ENCODE results near the gene TRANK1. TPM values are rescaled to one million over a fixed set of nuclear protein-coding genes. Genes with fewer than 3 reads are reported as not detected.

The TRANK1 gene
- total RNA-seq (10 to 100 TPM; 39.2 to 44.8 TPM), total RNA-seq (3.6 to 743 (median 215) reads per million in 172 experiments)
- 51.3 TPM for polyA plus RNA-seq (2013, experiment 1 of 2)
- polyA plus RNA-seq (2013, experiment 2 of 2) = 51.1 TPM

GRCh38 chr3:36944641-36945270, at the start of gene TRANK1:
Gene TRANK1 (minus strand): TSS chr3:36945054. CDS start chr3:36944809, 245 bp downstream.
- H3K4me1 ChIP-seq (ENCODE audit: insufficient read depth, low read length) = peaks cover 22% of the 10 kb centered on the region
- intact Hi-C loops (cut with DNase I, micrococcal nuclease) = loop anchor here (1.0 to 5.0 kb wide), 4 partner anchors 14 to 46 kb away; no protein-coding TSS in a partner anchor
- ATAC-seq (ENCODE audit: poor library complexity) = peak; percentile 89
- Mint-ChIP-seq H3K4me3 (peak within 1 kb of the TSS; percentile 95), H3K27me3 (no peaks in the 10 kb centered on the region), H3K27ac (peak within 1 kb of the TSS; percentile 85), H3K36me3 (ENCODE audit: low read depth) (no peaks in the 10 kb centered on the region), H3K9me3 (peaks cover 6% of the 10 kb centered on the region), H3K4me1 (ENCODE audit: low read depth) (peaks cover 21% of the 10 kb centered on the region)
- H3K27me3 ChIP-seq (ENCODE audit: control insufficient read depth in 1 of 2, insufficient read depth in 2 of 2, low read length in 2 of 2) = no peaks in the 10 kb centered on the region
- CTCF ChIA-PET = interaction anchor here (1.4 to 3.5 kb wide), 3 partner anchors 14 to 76 kb away, joined by 6 to 19 read pairs (median 8); no protein-coding TSS in a partner anchor
- TF ChIP-seq CTCF (IDR thresholded peaks at IDR 0.05) = no peak
- H3K36me3 ChIP-seq (ENCODE audit: insufficient read depth, low read length) = no peaks in the 10 kb centered on the region
- peak; percentile 62 to 94 (median 76) for DNase-seq
- H3K27ac ChIP-seq (ENCODE audit: low read depth in 1 of 2, low read length in 2 of 2) = peak within 1 kb of the TSS in 1 of 2 donors; percentile 61
- POLR2A ChIA-PET = interaction anchor here (0.7 to 3.3 kb wide), 17 partner anchors 10 to 76 kb away, joined by 3 to 67 read pairs (median 7); partner anchors contain the start of genes EPM2AIP1 and MLH1
- H3K4me3 ChIP-seq (ENCODE audit: low read length) = peak within 1 kb of the TSS; percentile 79
- peaks cover 0 to 11% of the 10 kb centered on the region in 2 experiments for H3K9me3 ChIP-seq (ENCODE audit: control insufficient read depth in 1 of 2, insufficient read depth in 1 of 2, low read length in 2 of 2)

DNA sequence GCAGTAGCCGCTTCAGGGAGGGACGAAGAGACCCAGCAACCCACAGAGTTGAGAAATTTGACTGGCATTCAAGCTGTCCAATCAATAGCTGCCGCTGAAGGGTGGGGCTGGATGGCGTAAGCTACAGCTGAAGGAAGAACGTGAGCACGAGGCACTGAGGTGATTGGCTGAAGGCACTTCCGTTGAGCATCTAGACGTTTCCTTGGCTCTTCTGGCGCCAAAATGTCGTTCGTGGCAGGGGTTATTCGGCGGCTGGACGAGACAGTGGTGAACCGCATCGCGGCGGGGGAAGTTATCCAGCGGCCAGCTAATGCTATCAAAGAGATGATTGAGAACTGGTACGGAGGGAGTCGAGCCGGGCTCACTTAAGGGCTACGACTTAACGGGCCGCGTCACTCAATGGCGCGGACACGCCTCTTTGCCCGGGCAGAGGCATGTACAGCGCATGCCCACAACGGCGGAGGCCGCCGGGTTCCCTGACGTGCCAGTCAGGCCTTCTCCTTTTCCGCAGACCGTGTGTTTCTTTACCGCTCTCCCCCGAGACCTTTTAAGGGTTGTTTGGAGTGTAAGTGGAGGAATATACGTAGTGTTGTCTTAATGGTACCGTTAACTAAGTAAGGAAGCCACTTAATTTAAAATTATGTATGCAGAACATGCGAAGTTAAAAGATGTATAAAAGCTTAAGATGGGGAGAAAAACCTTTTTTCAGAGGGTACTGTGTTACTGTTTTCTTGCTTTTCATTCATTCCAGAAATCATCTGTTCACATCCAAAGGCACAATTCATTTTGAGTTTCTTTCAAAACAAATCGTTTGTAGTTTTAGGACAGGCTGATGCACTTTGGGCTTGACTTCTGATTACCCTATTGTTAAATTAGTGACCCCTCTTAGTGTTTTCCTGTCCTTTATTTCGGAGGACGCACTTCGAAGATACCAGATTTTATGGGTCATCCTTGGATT, 48.8 kb upstream of the TRANK1 start, which contains the start of gene MLH1:
MLH1 (plus strand) TSS at position 193 of the 958 bp plus-strand sequence; CDS start at position 223, 30 bp downstream.
- Histone ChIP-seq H3K27me3 (ENCODE audit: control insufficient read depth in 1 of 2, insufficient read depth in 2 of 2, low read length in 2 of 2) (no peaks in the 10 kb centered on the region), H3K9me3 (ENCODE audit: control insufficient read depth in 1 of 2, insufficient read depth in 1 of 2, low read length in 2 of 2) (no peaks in the 10 kb centered on the region), H3K36me3 (ENCODE audit: insufficient read depth, low read length) (peaks cover 31% of the 10 kb centered on the region), H3K4me3 (ENCODE audit: low read length) (peak within 1 kb of the TSS; percentile 71), H3K27ac (ENCODE audit: low read depth in 1 of 2, low read length in 2 of 2) (peak within 1 kb of the TSS; percentile 98 to 99), H3K4me1 (ENCODE audit: insufficient read depth, low read length) (peaks cover 34% of the 10 kb centered on the region)
- ChIA-PET POLR2A (interaction anchor here (0.6 to 4.0 kb wide), 32 partner anchors 8 to 1528 kb away, joined by 3 to 67 read pairs (median 4); partner anchors contain the start of genes DLEC1, OXSR1 and TRANK1), CTCF (interaction anchor here (0.8 to 4.5 kb wide), 6 partner anchors 24 to 125 kb away, joined by 3 to 20 read pairs (median 5); no protein-coding TSS in a partner anchor)
- no peaks in the 10 kb centered on the region for H3K9me3 Mint-ChIP-seq
- no peak for TF ChIP-seq CTCF (IDR thresholded peaks at IDR 0.05)
- H3K4me1 Mint-ChIP-seq (ENCODE audit: low read depth) = peaks cover 34% of the 10 kb centered on the region
- peaks cover 45% of the 10 kb centered on the region for H3K36me3 Mint-ChIP-seq (ENCODE audit: low read depth)
- H3K27ac Mint-ChIP-seq = no peak within 1 kb of the TSS
- intact Hi-C loops (cut with DNase I, micrococcal nuclease) = loop anchor here (2.0 to 10.0 kb wide), 3 partner anchors 81 to 1141 kb away; partner anchors contain the start of genes ACAA1 (in 1 of the 2) and MYD88 (in 1 of the 2)
- H3K4me3 Mint-ChIP-seq = no peak within 1 kb of the TSS
- ATAC-seq (ENCODE audit: poor library complexity) = peak; percentile 82
- peak in 13 of 14 experiments; percentile 91 to 100 (median 97) for DNase-seq
- no peaks in the 10 kb centered on the region for H3K27me3 Mint-ChIP-seq
